HFF-Myc (cell line): ENCODE data around the gene ADAM10.

Source experiments
- DNase-seq: peaks from one replicate; pipeline ENCODE4 v3.0.0-alpha.2; 2011; ENCODE audit warnings: low read depth; ENCODE audit errors: extremely low read depth
- H3K4me3 ChIP-seq: replicated peaks from 2 replicates; pipeline ENCODE4 v1.5.1; 2011; ENCODE audit warnings: low read depth, mild to moderate bottlenecking, control low read depth, low read length
- TF ChIP-seq, protein P1 (sequence below): IDR thresholded peaks from 2 replicates; pipeline ENCODE4 v1.5.1; 2012; ENCODE audit warnings: mild to moderate bottlenecking, low read depth, low read length, control low read depth; ENCODE audit errors: missing control alignments

The ADAM10 gene

DNA sequence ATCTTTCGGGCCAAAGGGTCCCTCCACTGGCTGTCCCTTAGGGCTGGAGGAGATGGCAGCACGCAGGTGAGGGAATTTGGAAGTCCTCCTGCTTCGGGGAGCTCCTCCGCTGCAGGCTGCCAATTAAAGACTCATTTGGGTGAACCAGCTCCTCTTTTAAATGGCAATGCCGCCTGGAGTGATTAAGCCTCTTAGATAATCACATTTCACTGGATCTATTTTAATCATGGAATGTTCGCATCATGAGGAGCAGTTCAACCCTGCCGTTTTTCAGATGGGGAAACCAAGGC lies 199.8 kb downstream of the ADAM10 start:
- TF ChIP-seq, protein P1, sequence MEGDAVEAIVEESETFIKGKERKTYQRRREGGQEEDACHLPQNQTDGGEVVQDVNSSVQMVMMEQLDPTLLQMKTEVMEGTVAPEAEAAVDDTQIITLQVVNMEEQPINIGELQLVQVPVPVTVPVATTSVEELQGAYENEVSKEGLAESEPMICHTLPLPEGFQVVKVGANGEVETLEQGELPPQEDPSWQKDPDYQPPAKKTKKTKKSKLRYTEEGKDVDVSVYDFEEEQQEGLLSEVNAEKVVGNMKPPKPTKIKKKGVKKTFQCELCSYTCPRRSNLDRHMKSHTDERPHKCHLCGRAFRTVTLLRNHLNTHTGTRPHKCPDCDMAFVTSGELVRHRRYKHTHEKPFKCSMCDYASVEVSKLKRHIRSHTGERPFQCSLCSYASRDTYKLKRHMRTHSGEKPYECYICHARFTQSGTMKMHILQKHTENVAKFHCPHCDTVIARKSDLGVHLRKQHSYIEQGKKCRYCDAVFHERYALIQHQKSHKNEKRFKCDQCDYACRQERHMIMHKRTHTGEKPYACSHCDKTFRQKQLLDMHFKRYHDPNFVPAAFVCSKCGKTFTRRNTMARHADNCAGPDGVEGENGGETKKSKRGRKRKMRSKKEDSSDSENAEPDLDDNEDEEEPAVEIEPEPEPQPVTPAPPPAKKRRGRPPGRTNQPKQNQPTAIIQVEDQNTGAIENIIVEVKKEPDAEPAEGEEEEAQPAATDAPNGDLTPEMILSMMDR = no peak
- no peak for DNase-seq
- no peak overlapping the region for H3K4me3 ChIP-seq

DNA sequence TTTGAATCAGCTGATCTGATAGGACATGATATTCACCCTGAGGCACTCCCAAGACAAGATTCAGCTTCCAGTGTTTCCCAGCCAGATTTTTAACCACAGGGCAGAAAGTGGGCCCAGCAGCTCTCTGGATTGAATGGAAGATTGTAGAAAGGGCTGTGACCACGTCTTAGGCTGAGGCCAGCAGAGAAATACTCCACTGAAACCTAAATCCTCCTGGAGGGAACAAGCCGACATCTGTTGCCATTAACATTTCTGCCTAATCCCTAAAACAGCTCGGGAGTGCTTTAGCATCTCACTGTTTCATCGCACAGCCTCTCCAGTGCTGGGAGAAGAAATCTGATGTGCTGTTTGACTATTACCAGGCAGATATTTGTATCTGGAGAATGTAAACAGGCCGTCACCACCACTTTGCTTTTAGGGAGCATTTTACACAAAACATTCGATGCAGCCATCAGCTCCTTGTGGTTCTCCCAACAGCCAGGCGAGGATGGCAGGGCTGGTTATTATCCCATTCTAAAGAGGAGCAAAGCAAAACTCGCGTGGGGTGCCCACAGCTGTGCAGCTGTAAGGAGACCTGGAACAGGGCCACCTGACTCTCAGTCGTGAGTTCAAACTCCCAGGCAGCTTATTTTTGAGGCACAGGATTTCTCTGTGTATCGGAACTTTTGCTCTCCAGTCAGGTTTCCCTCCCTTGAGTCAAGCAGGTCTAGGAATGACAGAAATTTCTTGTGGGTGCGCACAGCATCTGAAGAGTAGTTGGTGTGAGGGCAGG lies 200.3 kb downstream of the ADAM10 start:
- TF ChIP-seq, protein P1 = no peak
- no peak overlapping the region for H3K4me3 ChIP-seq
- no peak for DNase-seq

DNA sequence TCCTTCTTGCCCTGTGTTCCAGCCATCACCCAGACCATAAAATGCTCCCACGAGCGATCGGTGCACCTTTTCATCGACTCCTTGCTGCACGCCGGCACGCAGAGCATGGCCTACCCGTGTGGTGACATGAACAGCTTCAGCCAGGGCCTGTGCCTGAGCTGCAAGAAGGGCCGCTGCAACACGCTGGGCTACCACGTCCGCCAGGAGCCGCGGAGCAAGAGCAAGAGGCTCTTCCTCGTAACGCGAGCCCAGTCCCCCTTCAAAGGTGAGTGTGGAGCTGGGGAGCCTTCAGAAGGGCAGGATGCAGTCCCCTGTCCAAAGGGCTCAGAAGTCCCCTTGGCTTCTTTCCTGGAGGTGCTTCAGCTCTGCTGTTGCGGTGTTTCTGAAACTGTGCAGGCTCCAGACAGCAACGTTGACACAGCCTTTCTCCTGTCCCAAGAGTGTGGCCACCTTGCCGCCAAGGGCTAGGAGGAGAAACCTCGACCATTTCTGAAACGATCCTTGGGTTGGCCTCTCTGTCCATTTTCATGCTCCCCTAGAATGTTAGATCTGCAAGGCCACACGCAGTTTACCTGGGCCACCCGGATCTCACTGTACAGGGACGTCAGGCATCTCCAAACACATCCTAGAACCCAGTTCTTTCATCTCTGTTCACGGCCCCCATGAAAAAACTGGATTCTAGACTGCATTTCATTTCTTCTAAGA lies 201.0 kb downstream of the ADAM10 start:
- TF ChIP-seq, protein P1 = no peak
- no peak overlapping the region for H3K4me3 ChIP-seq
- no peak for DNase-seq

DNA sequence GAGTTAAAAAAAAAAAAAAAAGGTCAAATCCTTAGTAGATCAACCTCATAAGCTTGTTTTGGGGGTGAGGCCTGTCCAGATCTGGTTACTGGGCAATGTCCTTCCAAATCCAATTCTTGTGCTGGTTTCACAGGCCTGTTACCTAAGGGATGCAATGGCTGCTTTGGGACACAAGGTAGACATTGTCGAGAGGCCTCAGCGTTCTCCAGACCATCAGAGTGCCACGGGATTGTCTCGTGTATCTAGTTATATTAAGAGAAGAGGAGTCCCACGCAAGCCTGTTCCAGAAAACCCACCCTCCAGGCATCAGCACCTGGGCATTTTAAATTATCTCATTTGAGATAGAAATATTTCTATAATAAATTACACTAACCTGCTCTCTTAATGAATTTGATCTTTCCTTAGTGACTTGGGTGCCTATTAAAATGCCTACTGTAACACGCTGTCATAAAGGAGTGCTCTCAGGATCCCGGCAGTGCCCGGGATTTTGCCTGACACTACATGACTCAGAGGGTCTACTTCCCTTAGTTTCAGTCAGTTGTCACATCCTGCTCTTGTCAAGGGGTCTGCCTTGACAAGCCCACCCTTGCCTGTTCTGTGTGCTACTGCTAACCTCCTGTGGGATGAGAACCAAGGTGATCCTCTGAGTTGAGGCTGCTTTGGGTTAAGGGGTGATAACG lies 201.7 kb downstream of the ADAM10 start:
- no peak overlapping the region for H3K4me3 ChIP-seq
- TF ChIP-seq, protein P1 = no peak
- no peak for DNase-seq

DNA sequence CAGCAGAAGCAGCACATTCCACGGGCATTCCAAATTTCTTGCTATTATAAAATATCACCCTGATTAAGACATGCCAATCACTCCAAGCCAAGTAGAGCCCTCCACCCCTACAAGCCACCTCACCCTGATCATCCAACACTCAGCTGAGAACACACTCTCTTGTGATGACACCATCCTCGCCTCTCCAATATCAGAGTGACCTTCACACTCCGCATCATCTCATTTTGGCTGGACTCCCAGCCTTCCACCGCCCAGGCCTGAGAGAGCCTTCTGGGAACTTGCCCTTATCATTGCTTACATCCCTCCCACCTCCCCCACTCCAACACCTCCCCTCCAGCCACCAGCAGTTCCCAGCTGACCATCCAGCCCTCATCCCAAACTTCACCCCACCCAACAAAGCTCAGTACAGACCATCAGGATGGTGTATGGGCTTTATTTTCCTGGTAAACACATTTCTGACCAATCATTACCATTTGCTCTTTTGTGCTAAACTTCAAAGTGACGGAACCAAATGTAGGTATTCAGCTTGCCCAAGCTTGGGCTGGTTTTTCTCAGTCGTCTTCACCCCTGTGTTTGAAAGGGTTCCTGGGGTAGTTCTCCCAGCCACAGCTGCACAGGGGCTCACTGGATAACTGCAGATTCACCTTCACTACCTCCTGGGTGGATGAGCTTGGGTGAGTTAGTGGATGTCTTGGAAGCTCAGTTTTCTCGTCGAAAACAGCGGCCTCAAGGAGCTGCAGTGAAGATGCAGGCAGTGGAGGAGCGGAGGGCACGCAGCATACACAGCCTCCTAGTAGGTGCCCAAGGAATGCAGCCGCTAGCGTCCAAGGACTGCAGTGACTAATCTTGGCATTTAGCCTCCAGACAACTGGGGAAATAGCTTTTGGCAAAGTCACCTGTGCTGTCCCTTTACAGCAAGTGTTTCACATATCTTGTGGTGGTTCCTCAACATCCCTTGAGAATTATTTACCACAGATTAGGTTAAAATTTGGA lies 202.6 kb downstream of the ADAM10 start:
- no peak overlapping the region for H3K4me3 ChIP-seq
- DNase-seq = peak; percentile 41
- TF ChIP-seq, protein P1 = no peak

DNA sequence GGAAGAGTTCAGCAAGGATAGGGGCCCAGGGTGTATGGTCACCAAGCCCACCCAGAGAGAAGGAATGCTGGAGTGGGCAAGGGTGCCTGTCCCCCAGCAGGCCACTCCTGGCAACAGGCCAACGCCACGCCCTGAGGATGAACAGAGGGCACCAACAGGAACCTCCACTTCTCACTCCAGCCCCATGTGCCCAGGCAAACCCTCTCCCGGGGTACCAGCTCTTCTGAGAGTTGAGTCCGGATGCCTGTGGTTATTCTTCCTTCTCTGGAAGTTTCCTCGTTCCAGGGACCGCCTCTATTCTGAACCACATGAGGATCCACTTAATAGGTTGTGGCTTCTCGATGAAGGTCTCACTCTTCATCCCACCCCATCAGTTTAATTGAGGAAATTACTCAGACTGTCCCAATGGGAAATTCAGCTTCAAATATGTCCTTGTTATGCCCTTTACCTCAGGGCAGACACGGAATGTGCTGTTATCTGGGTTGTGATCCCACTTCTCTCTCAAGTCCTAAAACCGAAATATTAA lies 203.4 kb downstream of the ADAM10 start:
- no peak overlapping the region for H3K4me3 ChIP-seq
- no peak for DNase-seq
- TF ChIP-seq, protein P1 = no peak
